Measurements from ENCODE around the gene SP1. TPM values are rescaled to one million over a fixed set of nuclear protein-coding genes. Genes with fewer than 3 reads are reported as not detected.
A peak's percentile ranks its signal among the peaks of the same experiment; 100 is the strongest.

The SP1 gene
- polyA plus RNA-seq, 1 experiment = 58.2 TPM

- H3K36me3 ChIP-seq (ENCODE audit: control insufficient read depth, insufficient read depth, low read length) = peaks cover 14% of the 10 kb centered on the region
- peak overlapping the region; percentile 97 for H3K4me3 ChIP-seq (ENCODE audit: low read depth, low read length)
- peak; percentile 41 for TF ChIP-seq CTCF (IDR thresholded peaks at IDR 0.05; ENCODE audit: insufficient read depth, low read depth, low read length)
- no peaks in the 10 kb centered on the region for H3K27me3 ChIP-seq (ENCODE audit: control insufficient read depth, insufficient read depth, low read length)
- ChIA-PET CTCF (interaction anchor here (0.8 to 1.3 kb wide), 4 partner anchors 9 to 56 kb away, joined by 3 to 5 read pairs (median 4); no protein-coding TSS in a partner anchor), POLR2A (interaction anchor here (0.7 kb wide), 1 partner anchor 54 kb away, joined by 6 read pairs; no protein-coding TSS in a partner anchor)
- DNase-seq (ENCODE audit: low read depth) = peak; percentile 29
Measured at GRCh38 chr12:53452159-53453077, 72.4 kb downstream of the SP1 start.

- POLR2A ChIA-PET = interaction anchor here (0.7 kb wide), 1 partner anchor 56 kb away, joined by 4 read pairs; no protein-coding TSS in a partner anchor
- peaks cover 18% of the 10 kb centered on the region for H3K36me3 ChIP-seq (ENCODE audit: control insufficient read depth, insufficient read depth, low read length)
- no peak for DNase-seq (ENCODE audit: low read depth)
- peak overlapping the region; percentile 97 for H3K4me3 ChIP-seq (ENCODE audit: low read depth, low read length)
- no peaks in the 10 kb centered on the region for H3K27me3 ChIP-seq (ENCODE audit: control insufficient read depth, insufficient read depth, low read length)
- CTCF ChIA-PET = interaction anchor here (0.9 to 1.3 kb wide), 4 partner anchors 19 to 54 kb away, joined by 3 to 5 read pairs (median 4); no protein-coding TSS in a partner anchor
- no peak for TF ChIP-seq CTCF (IDR thresholded peaks at IDR 0.05; ENCODE audit: insufficient read depth, low read depth, low read length)
Measured at GRCh38 chr12:53453953-53454640, 74.1 kb downstream of the SP1 start.

- no peak for DNase-seq (ENCODE audit: low read depth)
- Histone ChIP-seq H3K27me3 (ENCODE audit: control insufficient read depth, insufficient read depth, low read length) (no peaks in the 10 kb centered on the region), H3K36me3 (ENCODE audit: control insufficient read depth, insufficient read depth, low read length) (peaks cover 19% of the 10 kb centered on the region), H3K4me3 (ENCODE audit: low read depth, low read length) (no peak overlapping the region)
- TF ChIP-seq CTCF (IDR thresholded peaks at IDR 0.05; ENCODE audit: insufficient read depth, low read depth, low read length) = no peak
- CTCF ChIA-PET = interaction anchor here (1.1 to 1.2 kb wide), 2 partner anchors 19 to 54 kb away, joined by 3 to 5 read pairs; no protein-coding TSS in a partner anchor
- POLR2A ChIA-PET = interaction anchor here (0.6 to 0.7 kb wide), 2 partner anchors 17 to 55 kb away, joined by 4 to 5 read pairs; no protein-coding TSS in a partner anchor
Measured at GRCh38 chr12:53454707-53455106, 74.7 kb downstream of the SP1 start.

- Histone ChIP-seq H3K4me3 (ENCODE audit: low read depth, low read length) (no peak overlapping the region), H3K36me3 (ENCODE audit: control insufficient read depth, insufficient read depth, low read length) (peaks cover 33% of the 10 kb centered on the region), H3K27me3 (ENCODE audit: control insufficient read depth, insufficient read depth, low read length) (no peaks in the 10 kb centered on the region)
- POLR2A ChIA-PET = no interaction called here
- no peak for TF ChIP-seq CTCF (IDR thresholded peaks at IDR 0.05; ENCODE audit: insufficient read depth, low read depth, low read length)
- no peak for DNase-seq (ENCODE audit: low read depth)
- CTCF ChIA-PET = no interaction called here
Measured at GRCh38 chr12:53456654-53457366, 76.8 kb downstream of the SP1 start.

Measured in BJ (cell line).